A549 (cell line): ENCODE results near the gene FOXM1.

Experiments used
- CTCF ChIP-seq: fragments of >200 bp; sonication (Bioruptor Twin); formaldehyde crosslinking; IDR thresholded peaks from 3 replicates; pipeline ENCODE4 v1.5.1; 2016
- EHMT2 ChIP-seq: fragments of 200-600 bp; sonication (generic); IDR thresholded peaks from 2 replicates; pipeline ENCODE4 v1.6.1; 2016; ENCODE audit warnings: antibody characterized with exemption, low read depth, mild to moderate bottlenecking, moderate library complexity
- EP300 ChIP-seq, 2 experiments: fragments of >200 bp; sonication (Bioruptor Twin); formaldehyde crosslinking; IDR thresholded peaks; 2 replicates in 1 of 2; 3 replicates in 1 of 2; pipeline ENCODE4 v1.6.1; 2016 to 2017
- ESRRA ChIP-seq: fragments of 150-350 bp; IDR thresholded peaks from 2 replicates; pipeline ENCODE4 v1.6.1; 2014; ENCODE audit warnings: mild to moderate bottlenecking, low read length, borderline replicate concordance
- JUNB ChIP-seq: fragments of >200 bp; sonication (Bioruptor Twin); formaldehyde crosslinking; IDR thresholded peaks from 2 replicates; pipeline ENCODE4 v1.6.1; 2016
- MAX ChIP-seq: IDR thresholded peaks from 2 replicates; pipeline ENCODE4 v1.6.1; 2012
- POLR2A ChIP-seq: IDR thresholded peaks from 2 replicates; pipeline ENCODE4 v1.6.1; 2012; ENCODE audit warnings: mild to moderate bottlenecking, low read length
- REST ChIP-seq: fragments of 200-600 bp; sonication (generic); IDR thresholded peaks from 2 replicates; pipeline ENCODE4 v1.6.1; 2016; ENCODE audit warnings: antibody characterized with exemption, mild to moderate bottlenecking, moderate library complexity
- RFX5 ChIP-seq: fragments of 450-650 bp; IDR thresholded peaks from 2 replicates; pipeline ENCODE4 v1.7.1; 2014; ENCODE audit warnings: antibody characterized with exemption, mild to moderate bottlenecking, moderate library complexity

- no peak for TF ChIP-seq CTCF
- TF ChIP-seq JUNB: no peak
- no peak for TF ChIP-seq EP300 (IDR thresholded peaks at IDR 0.05)
- TF ChIP-seq MAX: no peak
- TF ChIP-seq POLR2A: no peak
- TF ChIP-seq RFX5: no peak
- no peak for TF ChIP-seq ESRRA
- TF ChIP-seq EHMT2: no peak
- TF ChIP-seq REST: no peak
Observed at GRCh38 chr12:2820432-2820831, 56.5 kb downstream of the FOXM1 start.
